ENCODE measurements around the gene IRF4.
A peak's percentile ranks its signal among the peaks of the same experiment; 100 is the strongest.

IRF4 gene

GRCh38 chr6:444653-445275 lies 53.2 kb downstream of the IRF4 start:
- H3K27ac Mint-ChIP-seq, result peak overlapping the region; percentile 97 to 99
- H3K9me3 Mint-ChIP-seq, result peaks cover 0 to 3% of the 10 kb centered on the region in 2 donors
- peaks cover 81% of the 10 kb centered on the region for H3K4me1 Mint-ChIP-seq
- H3K27me3 Mint-ChIP-seq, result no peaks in the 10 kb centered on the region
- peak overlapping the region; percentile 75 to 80 for H3K4me3 Mint-ChIP-seq
- peak; percentile 31 for ATAC-seq
- DNase-seq, result peak; percentile 58 to 60

- H3K27ac Mint-ChIP-seq, result peak overlapping the region; percentile 97 to 99
- H3K27me3 Mint-ChIP-seq, result no peaks in the 10 kb centered on the region
- ATAC-seq (no peak), DNase-seq (peak in 1 of 2 donors; percentile 35)
- peaks cover 79% of the 10 kb centered on the region for H3K4me1 Mint-ChIP-seq
- H3K4me3 Mint-ChIP-seq, result peak overlapping the region; percentile 75 to 80
- H3K9me3 Mint-ChIP-seq, result peaks cover 3 to 4% of the 10 kb centered on the region in 2 donors
Observed at GRCh38 chr6:445571-446417, 54.2 kb downstream of the IRF4 start.

GRCh38 chr6:446418-447366 lies 55.1 kb downstream of the IRF4 start:
- DNase-seq (peak; percentile 92 to 98), ATAC-seq (peak; percentile 85)
- H3K27me3 Mint-ChIP-seq, result no peaks in the 10 kb centered on the region
- H3K27ac Mint-ChIP-seq, result peak overlapping the region; percentile 97 to 99
- H3K4me3 Mint-ChIP-seq, result peak overlapping the region; percentile 75 to 80
- H3K4me1 Mint-ChIP-seq, result peaks cover 70% of the 10 kb centered on the region
- H3K9me3 Mint-ChIP-seq, result peaks cover 3 to 4% of the 10 kb centered on the region in 2 donors

- H3K4me1 Mint-ChIP-seq, result peaks cover 70% of the 10 kb centered on the region
- ATAC-seq (peak; percentile 63), DNase-seq (peak; percentile 51 to 81)
- H3K27me3 Mint-ChIP-seq, result no peaks in the 10 kb centered on the region
- H3K9me3 Mint-ChIP-seq, result peaks cover 3 to 4% of the 10 kb centered on the region in 2 donors
- peak overlapping the region; percentile 75 to 80 for H3K4me3 Mint-ChIP-seq
- H3K27ac Mint-ChIP-seq, result peak overlapping the region; percentile 97 to 99
Observed at GRCh38 chr6:447381-448165, 56.0 kb downstream of the IRF4 start.

GRCh38 chr6:448296-449056 lies 56.9 kb downstream of the IRF4 start:
- ATAC-seq, result no peak
- no peaks in the 10 kb centered on the region for H3K27me3 Mint-ChIP-seq
- H3K9me3 Mint-ChIP-seq, result peaks cover 3 to 4% of the 10 kb centered on the region in 2 donors
- H3K4me1 Mint-ChIP-seq, result peaks cover 65% of the 10 kb centered on the region
- peak in 1 of 2 donors; percentile 15 for DNase-seq
- H3K4me3 Mint-ChIP-seq, result peak overlapping the region; percentile 75 to 80
- peak overlapping the region; percentile 97 to 99 for H3K27ac Mint-ChIP-seq

- peak overlapping the region in 1 of 2 donors; percentile 75 for H3K4me3 Mint-ChIP-seq
Observed at GRCh38 chr6:449057-449430, 57.5 kb downstream of the IRF4 start.

GRCh38 chr6:449486-450419 lies 58.2 kb downstream of the IRF4 start:
- DNase-seq, result peak in 1 of 2 donors; percentile 9
- Mint-ChIP-seq H3K4me1 (peaks cover 61% of the 10 kb centered on the region), H3K27me3 (no peaks in the 10 kb centered on the region), H3K9me3 (peaks cover 3 to 4% of the 10 kb centered on the region in 2 donors), H3K27ac (peak overlapping the region; percentile 35 to 38), H3K4me3 (no peak overlapping the region)
- no peak for ATAC-seq

More at GRCh38 chr6:449057-449430, 57.5 kb downstream of the IRF4 start:
- H3K27ac Mint-ChIP-seq, result peak overlapping the region; percentile 97 to 99
- H3K27me3 Mint-ChIP-seq, result no peaks in the 10 kb centered on the region
- H3K9me3 Mint-ChIP-seq, result peaks cover 3 to 4% of the 10 kb centered on the region in 2 donors
- ATAC-seq, result no peak
- no peak for DNase-seq
- peaks cover 61% of the 10 kb centered on the region for H3K4me1 Mint-ChIP-seq

- DNase-seq, result no peak
- ATAC-seq, result no peak
- no peaks in the 10 kb centered on the region for H3K27me3 Mint-ChIP-seq
- H3K9me3 Mint-ChIP-seq, result peaks cover 3 to 4% of the 10 kb centered on the region in 2 donors
- H3K4me3 Mint-ChIP-seq, result no peak overlapping the region
- H3K4me1 Mint-ChIP-seq, result peaks cover 61% of the 10 kb centered on the region
- H3K27ac Mint-ChIP-seq, result no peak overlapping the region
Observed at GRCh38 chr6:451336-451735, 59.8 kb downstream of the IRF4 start.

GRCh38 chr6:451847-452246 lies 60.3 kb downstream of the IRF4 start:
- Mint-ChIP-seq H3K4me1 (peaks cover 59% of the 10 kb centered on the region), H3K4me3 (no peak overlapping the region), H3K9me3 (peaks cover 4 to 6% of the 10 kb centered on the region in 2 donors), H3K27ac (no peak overlapping the region), H3K27me3 (no peaks in the 10 kb centered on the region)
- no peak for ATAC-seq
- no peak for DNase-seq

- DNase-seq (no peak), ATAC-seq (no peak)
- no peak overlapping the region for H3K27ac Mint-ChIP-seq
- H3K9me3 Mint-ChIP-seq, result peaks cover 10 to 12% of the 10 kb centered on the region in 2 donors
- no peak overlapping the region for H3K4me3 Mint-ChIP-seq
- H3K4me1 Mint-ChIP-seq, result peaks cover 59% of the 10 kb centered on the region
- no peaks in the 10 kb centered on the region for H3K27me3 Mint-ChIP-seq
Observed at GRCh38 chr6:452301-453067, 60.9 kb downstream of the IRF4 start.

GRCh38 chr6:453152-453551 lies 61.6 kb downstream of the IRF4 start:
- H3K4me1 Mint-ChIP-seq, result peaks cover 55% of the 10 kb centered on the region
- no peak for ATAC-seq
- DNase-seq, result no peak
- no peaks in the 10 kb centered on the region for H3K27me3 Mint-ChIP-seq
- H3K9me3 Mint-ChIP-seq, result peaks cover 14 to 19% of the 10 kb centered on the region in 2 donors
- H3K4me3 Mint-ChIP-seq, result no peak overlapping the region
- H3K27ac Mint-ChIP-seq, result no peak overlapping the region

GRCh38 chr6:454148-454991 lies 62.8 kb downstream of the IRF4 start:
- no peak for DNase-seq
- Mint-ChIP-seq H3K9me3 (peaks cover 15 to 23% of the 10 kb centered on the region in 2 donors), H3K4me3 (peak overlapping the region; percentile 72 to 77), H3K27ac (peak overlapping the region; percentile 82 to 83), H3K4me1 (peaks cover 45% of the 10 kb centered on the region), H3K27me3 (no peaks in the 10 kb centered on the region)
- ATAC-seq, result peak; percentile 3

All from stimulated activated naive CD8-positive, alpha-beta T cell treated with anti-CD3 and anti-CD28 coated beads, Interleukin-15, amount 100 ng/mL, for 72 hours (primary cell).